Panc1 (cell line): ENCODE measurements around the gene INHBB. TPM values are rescaled to one million over a fixed set of nuclear protein-coding genes. Genes with fewer than 3 reads are reported as not detected.

ENCODE experiments used
- ATAC-seq: fragments of 200-7000 bp; cut with Tn5 transposase; 2 replicates; pipeline ENCODE4 v1.9.1; 2020; ENCODE audit warnings: mild to moderate bottlenecking, moderate library complexity
- BruUV-seq: library from RNA; stranded (reverse); fragments of 400-500 nt; replicated peaks from 2 replicates; lab custom pipeline; 2021; lab: Mats Ljungman, UMichigan
- CTCF ChIA-PET: fragments of 300-600 bp; sonication (Branson Sonifier 250); formaldehyde crosslinking; loops from one replicate; lab custom pipeline; 2022; ENCODE audit warnings: antibody characterized with exemption; lab: Charles Lee
- POLR2A ChIA-PET: fragments of 300-600 bp; sonication (Branson Sonifier 250); formaldehyde crosslinking; loops from one replicate; lab custom pipeline; 2022; ENCODE audit warnings: antibody characterized with exemption; lab: Charles Lee
- DNase-seq: peaks from one replicate; pipeline ENCODE4 v3.0.0-alpha.2; 2010; ENCODE audit warnings: low read depth, low spot score
- H3K27ac ChIP-seq: 2 replicates; pipeline ENCODE4 v1.5.1; 2011; ENCODE audit warnings: mild to moderate bottlenecking, low read length, inconsistent platforms
- H3K27me3 ChIP-seq: fragments of 200-500 bp; sonication (Bioruptor generic); 2 replicates; pipeline ENCODE4 v1.6.0; 2014; ENCODE audit warnings: low read length, inconsistent platforms; ENCODE audit not compliant: control insufficient read depth, insufficient read depth
- H3K36me3 ChIP-seq: fragments of 200-500 bp; sonication (Bioruptor generic); 2 replicates; pipeline ENCODE4 v1.5.1; 2014; ENCODE audit warnings: inconsistent platforms, mild to moderate bottlenecking, low read length, moderate library complexity; ENCODE audit not compliant: control insufficient read depth, insufficient read depth
- H3K4me1 ChIP-seq: 2 replicates; pipeline ENCODE4 v1.5.1; 2011; ENCODE audit warnings: inconsistent platforms, mild to moderate bottlenecking, low read length, moderate library complexity; ENCODE audit not compliant: control insufficient read depth, insufficient read depth
- H3K4me3 ChIP-seq, 2 experiments: 2 replicates each; pipeline ENCODE4 v1.5.1; 2011 to 2012; ENCODE audit warnings: low read depth in 2 of 2, low read length in 2 of 2, mild to moderate bottlenecking in 2 of 2, inconsistent platforms in 1 of 2, moderate library complexity in 1 of 2
- H3K9me3 ChIP-seq: fragments of 200-500 bp; sonication (Bioruptor generic); 2 replicates; pipeline ENCODE4 v1.5.1; 2014; ENCODE audit warnings: low read depth, mild to moderate bottlenecking, inconsistent platforms, low read length, moderate library complexity; ENCODE audit not compliant: control insufficient read depth, insufficient read depth
- CTCF ChIP-seq: fragments of 450-650 bp; IDR thresholded peaks from 2 replicates; pipeline ENCODE4 v1.5.1; 2017; ENCODE audit warnings: mild to moderate bottlenecking
- POLR2AphosphoS5 ChIP-seq: IDR thresholded peaks from 2 replicates; pipeline ENCODE4 v1.6.1; 2012; ENCODE audit warnings: mild to moderate bottlenecking, low read depth, low read length, moderate library complexity
- REST ChIP-seq, 2 experiments: IDR thresholded peaks; 2 replicates each; pipeline ENCODE4 v1.6.1; 2011 to 2012; ENCODE audit warnings: low read depth in 2 of 2, control low read depth in 1 of 2, low read length in 1 of 2, mild to moderate bottlenecking in 1 of 2, moderate library complexity in 1 of 2; ENCODE audit not compliant: insufficient read depth in 1 of 2
- SIN3A ChIP-seq: IDR thresholded peaks from 2 replicates; pipeline ENCODE4 v1.6.1; 2012; ENCODE audit warnings: low read depth, mild to moderate bottlenecking, low read length, moderate library complexity, borderline replicate concordance; ENCODE audit not compliant: insufficient read depth
- TCF7L2 ChIP-seq: IDR thresholded peaks from 2 replicates; pipeline ENCODE4 v1.6.1; 2011; ENCODE audit warnings: mild to moderate bottlenecking, low read depth, low read length, inconsistent platforms
- in situ Hi-C: cut with HindIII; loops from 2 replicates; pipeline ENCODE4 v1.10.0; 2016; ENCODE audit warnings: low sequenced_read_pairs, low pct_unique_long_range_greater_than_20kb
- intact Hi-C: fragments of 100-400 bp; cut with micrococcal nuclease; formaldehyde crosslinking; loops from one replicate; pipeline ENCODE4 v1.10.0; 2022; ENCODE audit not compliant: unreplicated experiment
- total RNA-seq: library from RNA; stranded (reverse); gene quantifications from one replicate; pipeline ENCODE4 v1.2.1, GENCODE V29; 2021; ENCODE audit not compliant: unreplicated experiment

INHBB gene
- total RNA-seq, 1 experiment from 2014 or later: 38.2 TPM

- Histone ChIP-seq H3K4me3 (no peak overlapping the region), H3K4me1 (no peaks in the 10 kb centered on the region; the same call in 1 of the 2 replicates), H3K36me3 (no peaks in the 10 kb centered on the region), H3K27me3 (no peaks in the 10 kb centered on the region), H3K27ac (no peak overlapping the region), H3K9me3 (no peaks in the 10 kb centered on the region)
- DNase-seq (no peak), ATAC-seq (no peak)
- ChIA-PET POLR2A (no interaction called here), CTCF (no interaction called here)
- no TSS peak for BruUV-seq
- intact Hi-C loops (no loop called here), in situ Hi-C loops (no loop called here)
- TF ChIP-seq REST (IDR thresholded peaks at IDR 0.05; ENCODE audit: insufficient read depth in 1 of 2, low read depth in 2 of 2, low read length in 1 of 2) (no peak), CTCF (peak; percentile 37)
Observed at GRCh38 chr2:120305296-120305695, 40.6 kb upstream of the INHBB start.

- ChIA-PET CTCF (no interaction called here), POLR2A (no interaction called here)
- in situ Hi-C loops: no loop called here
- no peaks in the 10 kb centered on the region for H3K36me3 ChIP-seq
- ATAC-seq: no peak
- DNase-seq: no peak
- H3K27ac ChIP-seq: no peak overlapping the region
- no TSS peak for BruUV-seq
- H3K4me3 ChIP-seq: no peak overlapping the region
- TF ChIP-seq CTCF: no peak
- no peaks in the 10 kb centered on the region for H3K27me3 ChIP-seq
- no peaks in the 10 kb centered on the region for H3K9me3 ChIP-seq
- no peaks in the 10 kb centered on the region; the same call in 1 of the 2 replicates for H3K4me1 ChIP-seq
- intact Hi-C loops: no loop called here
Observed at GRCh38 chr2:120305937-120306490, 39.9 kb upstream of the INHBB start.

- ATAC-seq: no peak
- CTCF ChIA-PET: no interaction called here
Observed at GRCh38 chr2:120307482-120307881, 38.5 kb upstream of the INHBB start.

More at GRCh38 chr2:120307482-120307881, 38.5 kb upstream of the INHBB start:
- in situ Hi-C loops: no loop called here
- Histone ChIP-seq H3K36me3 (no peaks in the 10 kb centered on the region), H3K27ac (no peak overlapping the region), H3K27me3 (no peaks in the 10 kb centered on the region), H3K4me3 (no peak overlapping the region), H3K4me1 (no peaks in the 10 kb centered on the region; the same call in 1 of the 2 replicates), H3K9me3 (no peaks in the 10 kb centered on the region)
- intact Hi-C loops: no loop called here
- TF ChIP-seq SIN3A (no peak), REST (IDR thresholded peaks at IDR 0.05; ENCODE audit: insufficient read depth in 1 of 2, low read depth in 2 of 2, low read length in 1 of 2) (no peak), TCF7L2 (no peak), POLR2AphosphoS5 (no peak), CTCF (no peak)
- DNase-seq: no peak
- POLR2A ChIA-PET: no interaction called here
- BruUV-seq: no TSS peak
